Islet precursor cell (in vitro differentiated cells): ENCODE measurements around the gene TBC1D22B.
"Not testable (repeated sequence)": the region's sequence is repeated elsewhere in the genome, so short reads cannot be mapped to it uniquely, and the experiment has no call there.

Experiments used
- DNase-seq: peaks from one replicate; pipeline ENCODE4 v3.0.0-alpha.2; 2018

TBC1D22B gene

GRCh38 chr6:37272834-37273566 is 15.4 kb downstream of the TBC1D22B start:
- DNase-seq: no peak

GRCh38 chr6:37273690-37274089 is 16.1 kb downstream of the TBC1D22B start:
- DNase-seq: no peak

GRCh38 chr6:37275350-37275749 is 17.8 kb downstream of the TBC1D22B start:
- DNase-seq: no peak

DNA sequence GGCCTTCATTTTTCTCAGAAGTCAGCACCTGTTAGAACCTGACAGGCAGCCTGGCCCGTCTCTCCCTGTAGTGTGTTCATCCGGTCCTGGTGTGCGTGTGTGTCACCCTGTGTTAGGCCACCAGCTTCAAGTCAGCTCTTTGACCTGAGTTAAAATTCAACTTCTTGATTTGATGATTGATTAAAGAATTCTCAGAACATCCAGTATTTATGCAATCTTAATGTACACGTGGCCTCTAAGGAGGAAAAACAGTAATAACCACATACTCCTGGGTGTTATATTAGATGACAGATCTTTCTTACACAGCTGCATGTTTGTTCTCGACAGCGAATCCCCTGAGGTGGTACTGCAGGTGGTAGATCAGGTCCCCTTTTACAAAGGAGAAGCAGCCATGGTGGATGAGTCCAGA is 19.4 kb downstream of the TBC1D22B start:
- DNase-seq: no peak

DNA sequence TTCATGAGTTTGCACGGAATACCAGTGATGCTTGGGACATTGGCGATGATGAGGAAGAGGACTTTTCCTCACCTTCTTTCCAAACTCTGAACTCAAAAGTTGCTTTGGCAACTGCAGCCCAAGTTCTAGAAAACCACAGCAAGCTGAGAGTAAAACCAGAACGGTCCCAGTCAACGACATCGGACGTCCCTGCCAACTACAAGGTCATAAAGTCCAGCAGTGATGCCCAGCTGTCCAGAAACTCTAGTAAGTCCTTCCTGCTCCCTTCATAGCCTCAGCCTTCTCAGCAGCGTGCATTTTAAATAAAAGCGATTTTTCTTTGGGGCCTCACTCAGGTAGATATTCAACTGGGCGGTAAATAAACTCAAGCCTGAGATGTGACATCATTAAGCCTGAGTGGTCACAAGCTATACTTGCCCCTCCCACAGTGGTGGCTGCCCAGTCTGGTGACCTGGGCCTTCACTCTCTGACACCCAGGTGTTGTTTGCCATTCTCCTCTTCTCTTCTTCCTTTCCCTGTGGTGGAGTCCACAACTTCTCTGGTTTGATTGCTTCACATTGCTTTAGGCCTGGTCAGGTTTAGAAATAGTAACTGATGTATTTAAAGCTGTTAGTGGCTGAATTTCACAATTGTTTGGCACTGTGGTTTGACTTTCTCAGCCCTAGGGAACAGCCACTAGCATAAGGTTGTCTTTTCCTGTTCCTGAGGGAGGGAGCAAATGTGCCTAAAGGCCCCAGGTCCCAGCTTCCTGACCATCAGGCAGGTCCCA is 22.0 kb downstream of the TBC1D22B start:
- no peak for DNase-seq

- DNase-seq: no peak
These were observed 22.8 kb downstream of the TBC1D22B start for GRCh38 chr6:37280162-37280887.

DNA sequence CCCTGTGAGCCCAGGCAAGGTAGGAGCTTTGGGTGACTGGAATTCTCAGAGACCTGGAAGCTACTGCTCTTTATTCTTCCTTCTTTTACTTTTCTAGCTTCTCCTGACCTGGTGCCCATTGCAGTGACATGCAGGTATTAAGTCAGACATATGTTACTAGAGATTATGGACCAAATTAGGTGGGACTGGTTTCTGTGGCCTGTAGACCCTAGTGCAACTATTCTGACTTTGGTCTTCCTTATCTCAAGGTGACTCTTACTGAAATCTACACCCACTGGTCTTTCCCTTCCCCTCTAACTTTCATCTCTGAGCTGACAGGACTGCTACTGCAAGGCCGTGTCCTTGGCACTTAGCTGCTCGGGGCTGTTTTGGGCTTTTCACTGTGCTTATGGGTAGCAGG is 24.8 kb downstream of the TBC1D22B start:
- no peak for DNase-seq

DNA sequence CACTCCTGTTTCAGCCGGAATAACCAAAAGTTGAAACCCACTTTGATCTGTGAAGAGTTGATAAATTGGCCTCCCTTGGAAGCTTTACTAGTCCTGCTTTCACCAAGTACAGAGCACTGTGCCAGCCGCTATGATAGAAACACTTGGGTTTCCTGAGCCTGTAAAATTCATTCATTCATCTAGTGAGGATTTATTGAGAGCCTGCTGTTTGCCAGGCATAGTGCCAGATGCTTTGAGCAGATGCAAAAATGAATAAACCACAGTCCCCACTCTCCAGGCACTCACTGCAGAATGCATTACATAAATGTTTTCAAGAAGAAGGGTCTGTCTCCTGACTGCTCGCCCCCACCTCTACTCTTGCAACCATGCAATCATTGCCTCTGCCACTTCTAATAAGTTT is 25.7 kb downstream of the TBC1D22B start:
- no peak for DNase-seq

- DNase-seq: no peak
These were observed 26.1 kb downstream of the TBC1D22B start for GRCh38 chr6:37283671-37284151.

- DNase-seq: no peak
These were observed 27.2 kb downstream of the TBC1D22B start for GRCh38 chr6:37284781-37285180.

- no peak for DNase-seq
These were observed 28.3 kb downstream of the TBC1D22B start for GRCh38 chr6:37285861-37286311.

- DNase-seq: no peak
These were observed 30.1 kb downstream of the TBC1D22B start for GRCh38 chr6:37287519-37288157.

GRCh38 chr6:37288247-37288646 is 30.7 kb downstream of the TBC1D22B start:
- no peak for DNase-seq

DNA sequence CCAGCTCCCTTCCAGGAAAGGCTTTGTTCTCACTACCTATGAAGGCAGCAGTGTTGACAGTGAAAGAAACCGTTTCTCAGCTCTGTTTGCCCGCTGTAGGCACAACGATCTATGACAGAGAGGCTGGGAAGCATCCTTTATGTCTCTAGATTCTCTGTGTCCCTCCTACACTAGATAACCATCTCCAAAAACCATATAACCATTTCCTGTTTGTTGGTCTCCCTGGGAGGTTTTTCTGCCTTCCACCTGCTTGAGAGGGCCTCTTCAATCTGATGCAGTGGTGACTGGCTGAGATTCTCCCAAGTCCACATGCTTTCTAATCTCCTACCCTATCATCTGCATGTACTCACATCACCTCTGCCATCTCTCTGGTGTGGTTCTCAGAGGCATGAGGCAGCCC is 32.4 kb downstream of the TBC1D22B start:
- no peak for DNase-seq

- no peak for DNase-seq
These were observed 35.9 kb downstream of the TBC1D22B start for GRCh38 chr6:37293426-37293825.

DNA sequence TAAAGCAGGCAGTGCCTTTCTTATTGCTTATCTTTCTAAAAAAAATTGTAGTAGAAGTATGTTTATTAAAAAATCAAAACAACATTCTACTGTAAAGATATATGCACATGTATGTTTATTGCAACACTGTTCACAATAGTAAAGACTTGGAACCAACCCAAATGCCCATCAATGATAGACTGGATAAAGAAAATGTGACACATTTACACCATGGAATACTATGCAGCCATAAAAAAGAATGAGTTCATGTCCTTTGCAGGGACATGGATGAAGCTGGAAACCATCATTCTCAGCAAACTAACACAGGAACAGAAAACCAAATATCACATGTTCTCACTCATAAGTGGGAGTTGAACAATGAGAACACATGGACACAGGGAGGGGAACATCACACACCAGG is 40.1 kb downstream of the TBC1D22B start:
- not testable (repeated sequence) for DNase-seq

- DNase-seq: no peak
These were observed 41.4 kb downstream of the TBC1D22B start for GRCh38 chr6:37298958-37299357.

GRCh38 chr6:37299990-37300389 is 42.4 kb downstream of the TBC1D22B start:
- no peak for DNase-seq

DNA sequence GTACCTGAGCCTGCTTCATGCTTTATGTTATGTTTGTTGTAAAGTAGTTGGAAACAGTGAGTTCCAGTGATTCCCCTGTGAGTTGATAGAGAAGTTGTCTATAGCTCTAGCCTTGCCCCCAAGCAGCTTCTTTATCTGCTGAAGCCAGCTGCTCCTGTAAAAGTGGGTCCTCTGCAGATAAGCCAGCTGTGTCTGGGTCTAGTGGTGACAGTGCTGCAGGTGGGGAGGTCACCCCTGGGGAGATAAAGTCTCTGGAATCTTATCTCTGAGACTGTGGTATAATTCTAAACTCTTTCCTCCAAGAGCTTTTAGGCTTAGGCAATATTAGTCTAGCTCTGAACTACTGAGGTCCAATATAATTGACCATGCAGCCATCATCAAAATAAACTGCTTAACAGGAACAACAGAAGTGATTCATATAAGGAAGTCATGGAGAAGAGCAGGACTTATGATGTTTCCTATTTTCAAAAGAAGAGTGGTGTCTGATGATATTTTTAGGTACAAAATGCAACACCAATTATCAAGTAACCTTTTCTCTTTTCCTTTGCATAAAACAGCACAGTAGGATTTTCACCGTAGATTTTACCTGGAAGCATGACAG is 44.6 kb downstream of the TBC1D22B start:
- no peak for DNase-seq

DNA sequence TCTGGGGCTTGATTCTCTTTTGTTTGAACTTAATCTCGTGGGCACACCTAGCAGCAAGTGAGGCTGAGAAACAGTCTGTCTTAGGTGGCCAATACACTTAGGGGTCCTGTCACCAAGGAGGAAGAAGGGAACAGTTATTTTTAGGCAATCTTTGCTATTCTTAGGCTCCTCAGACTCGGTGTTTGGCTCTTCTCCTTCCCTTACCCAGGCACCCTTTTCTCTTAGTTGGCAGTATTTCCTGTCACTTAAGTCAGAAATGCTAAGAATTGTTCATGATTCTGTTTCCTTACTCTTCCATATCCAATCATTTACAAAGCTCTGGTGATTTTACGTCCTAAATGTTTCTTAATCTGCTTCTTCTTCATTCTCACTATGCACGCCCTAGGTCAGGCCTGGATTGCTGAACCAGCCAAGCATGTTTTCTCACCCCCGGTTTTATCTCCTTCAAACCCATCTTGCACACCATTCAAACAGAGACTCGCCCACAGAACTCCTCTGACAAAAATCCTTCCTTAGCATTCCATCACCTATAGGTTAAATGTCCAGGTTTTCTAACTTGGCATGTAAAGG is 45.6 kb downstream of the TBC1D22B start:
- no peak for DNase-seq

DNA sequence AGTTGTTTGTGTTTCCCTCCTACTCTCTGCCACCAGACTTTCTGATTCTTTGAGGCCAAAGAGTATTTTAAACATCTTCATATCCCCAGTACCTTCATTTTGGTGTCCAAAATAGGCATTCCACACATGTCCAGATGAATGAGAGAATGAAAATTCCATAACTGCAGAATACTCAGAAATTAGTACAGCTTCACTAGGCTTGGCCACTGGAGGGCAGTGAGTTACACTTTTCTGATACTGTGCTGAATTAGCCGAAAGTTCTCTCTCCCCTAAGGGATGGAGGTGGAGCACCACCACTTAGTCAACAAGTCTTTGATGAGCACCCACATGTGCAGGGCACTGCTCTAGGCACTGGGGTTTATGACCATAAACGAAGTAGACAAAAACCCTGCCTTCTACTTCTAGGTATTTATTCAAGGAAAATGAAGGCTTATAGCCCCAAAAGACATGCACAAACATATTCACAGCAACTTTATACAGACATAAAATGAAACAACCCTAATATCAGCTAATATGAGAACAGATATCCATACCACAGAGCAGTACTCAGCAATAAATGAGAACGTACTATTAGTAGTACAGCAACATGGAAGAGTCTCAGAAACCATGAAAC is 46.4 kb downstream of the TBC1D22B start:
- no peak for DNase-seq

GRCh38 chr6:37304766-37305165 is 47.2 kb downstream of the TBC1D22B start:
- DNase-seq: no peak
